NCI-H2029 treated with DMSO at 0.1 percent for 48 hours (cell line): ENCODE data around the gene CAPG.
"Not testable (repeated sequence)": the region's sequence is repeated elsewhere in the genome, so short reads cannot be mapped to it uniquely, and the experiment has no call there.

ENCODE experiments used
- DNase-seq: peaks from one replicate; lab custom pipeline; 2025; lab: John Stamatoyannopoulos, UW

CAPG gene

GRCh38 chr2:85396531-85397470, 13.4 kb downstream of the CAPG start:
- no peak for DNase-seq

GRCh38 chr2:85395912-85396475, 14.2 kb downstream of the CAPG start:
- DNase-seq: no peak

GRCh38 chr2:85394976-85395375, 15.2 kb downstream of the CAPG start:
- DNase-seq: no peak

GRCh38 chr2:85394261-85394681, 15.9 kb downstream of the CAPG start:
- peak; percentile 8 for DNase-seq

- no peak for DNase-seq
These were observed 16.3 kb downstream of the CAPG start for GRCh38 chr2:85393836-85394235.

- no peak for DNase-seq
These were observed 19.1 kb downstream of the CAPG start for GRCh38 chr2:85390941-85391669.

- DNase-seq: no peak
These were observed 21.2 kb downstream of the CAPG start for GRCh38 chr2:85388878-85389538.

GRCh38 chr2:85387754-85388153, 22.4 kb downstream of the CAPG start:
- DNase-seq: no peak

- DNase-seq: no peak
These were observed 24.4 kb downstream of the CAPG start for GRCh38 chr2:85385746-85386145.

- no peak for DNase-seq
These were observed 26.3 kb downstream of the CAPG start for GRCh38 chr2:85383850-85384249.

GRCh38 chr2:85383151-85383550, 27.0 kb downstream of the CAPG start:
- not testable (repeated sequence) for DNase-seq

GRCh38 chr2:85380048-85380447, 30.1 kb downstream of the CAPG start:
- DNase-seq: no peak

- DNase-seq: no peak
These were observed 31.9 kb downstream of the CAPG start for GRCh38 chr2:85378257-85378656.

GRCh38 chr2:85377083-85377482, 33.1 kb downstream of the CAPG start:
- no peak for DNase-seq

GRCh38 chr2:85376291-85377065, 33.7 kb downstream of the CAPG start:
- no peak for DNase-seq

- DNase-seq: no peak
These were observed 39.1 kb downstream of the CAPG start for GRCh38 chr2:85371045-85371444.

GRCh38 chr2:85369500-85369899, 40.7 kb downstream of the CAPG start:
- DNase-seq: peak; percentile 41

GRCh38 chr2:85368921-85369320, 41.2 kb downstream of the CAPG start:
- DNase-seq: no peak

- no peak for DNase-seq
These were observed 43.0 kb downstream of the CAPG start for GRCh38 chr2:85367180-85367579.

GRCh38 chr2:85362653-85363387, 47.3 kb downstream of the CAPG start:
- not testable (repeated sequence) for DNase-seq

GRCh38 chr2:85357736-85358135, 52.4 kb downstream of the CAPG start:
- DNase-seq: no peak
